BE2C (cell line): ENCODE measurements around the gene FRMD5.
A peak's percentile ranks its signal among the peaks of the same experiment; 100 is the strongest.

Source experiments
- DNase-seq: peaks from one replicate; pipeline ENCODE4 v3.0.0-alpha.2; 2020
- H3K27me3 ChIP-seq: fragments of 250-450 bp; sonication (Bioruptor Pico); 2 replicates; pipeline ENCODE4 v1.5.1; 2020; ENCODE audit warnings: mild to moderate bottlenecking
- H3K36me3 ChIP-seq: fragments of 250-450 bp; sonication (Bioruptor Pico); 2 replicates; pipeline ENCODE4 v1.5.1; 2020; ENCODE audit warnings: mild to moderate bottlenecking
- H3K4me1 ChIP-seq: fragments of 250-450 bp; sonication (Bioruptor Pico); 2 replicates; pipeline ENCODE4 v1.5.1; 2020
- H3K4me3 ChIP-seq: 2 replicates; pipeline ENCODE4 v1.5.1; 2011; ENCODE audit warnings: low read depth, low read length
- H3K9me3 ChIP-seq: fragments of 250-450 bp; sonication (Bioruptor Pico); 2 replicates; pipeline ENCODE4 v1.5.1; 2020
- TF ChIP-seq, protein P1 (sequence below): IDR thresholded peaks from 2 replicates; pipeline ENCODE4 v1.5.1; 2012; ENCODE audit warnings: mild to moderate bottlenecking, low read depth, low read length

The FRMD5 gene

DNA sequence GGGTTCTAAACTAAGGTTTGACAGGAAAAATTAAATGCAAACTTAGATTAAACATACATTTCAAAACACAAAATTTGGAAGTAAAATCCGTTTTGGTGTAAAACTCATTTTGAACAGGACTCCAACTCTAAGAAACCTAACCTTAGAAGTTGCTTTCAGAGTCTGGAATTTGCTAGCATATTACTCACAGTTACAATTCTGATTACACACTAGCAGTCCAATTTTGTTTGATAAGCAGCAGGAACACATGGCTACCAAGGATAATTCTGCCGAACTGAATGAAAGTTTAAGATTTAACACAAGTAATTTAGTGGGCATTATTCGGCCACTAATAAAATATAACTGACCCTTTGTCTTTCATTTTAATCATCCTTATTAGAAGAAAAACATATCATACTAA is 49.6 kb downstream of the FRMD5 start:
- H3K27me3 ChIP-seq = no peaks in the 10 kb centered on the region
- no peak for DNase-seq
- TF ChIP-seq, protein P1, sequence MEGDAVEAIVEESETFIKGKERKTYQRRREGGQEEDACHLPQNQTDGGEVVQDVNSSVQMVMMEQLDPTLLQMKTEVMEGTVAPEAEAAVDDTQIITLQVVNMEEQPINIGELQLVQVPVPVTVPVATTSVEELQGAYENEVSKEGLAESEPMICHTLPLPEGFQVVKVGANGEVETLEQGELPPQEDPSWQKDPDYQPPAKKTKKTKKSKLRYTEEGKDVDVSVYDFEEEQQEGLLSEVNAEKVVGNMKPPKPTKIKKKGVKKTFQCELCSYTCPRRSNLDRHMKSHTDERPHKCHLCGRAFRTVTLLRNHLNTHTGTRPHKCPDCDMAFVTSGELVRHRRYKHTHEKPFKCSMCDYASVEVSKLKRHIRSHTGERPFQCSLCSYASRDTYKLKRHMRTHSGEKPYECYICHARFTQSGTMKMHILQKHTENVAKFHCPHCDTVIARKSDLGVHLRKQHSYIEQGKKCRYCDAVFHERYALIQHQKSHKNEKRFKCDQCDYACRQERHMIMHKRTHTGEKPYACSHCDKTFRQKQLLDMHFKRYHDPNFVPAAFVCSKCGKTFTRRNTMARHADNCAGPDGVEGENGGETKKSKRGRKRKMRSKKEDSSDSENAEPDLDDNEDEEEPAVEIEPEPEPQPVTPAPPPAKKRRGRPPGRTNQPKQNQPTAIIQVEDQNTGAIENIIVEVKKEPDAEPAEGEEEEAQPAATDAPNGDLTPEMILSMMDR = no peak
- H3K36me3 ChIP-seq = no peaks in the 10 kb centered on the region
- H3K4me3 ChIP-seq = no peak overlapping the region
- peaks cover 19% of the 10 kb centered on the region for H3K4me1 ChIP-seq
- H3K9me3 ChIP-seq = no peaks in the 10 kb centered on the region

DNA sequence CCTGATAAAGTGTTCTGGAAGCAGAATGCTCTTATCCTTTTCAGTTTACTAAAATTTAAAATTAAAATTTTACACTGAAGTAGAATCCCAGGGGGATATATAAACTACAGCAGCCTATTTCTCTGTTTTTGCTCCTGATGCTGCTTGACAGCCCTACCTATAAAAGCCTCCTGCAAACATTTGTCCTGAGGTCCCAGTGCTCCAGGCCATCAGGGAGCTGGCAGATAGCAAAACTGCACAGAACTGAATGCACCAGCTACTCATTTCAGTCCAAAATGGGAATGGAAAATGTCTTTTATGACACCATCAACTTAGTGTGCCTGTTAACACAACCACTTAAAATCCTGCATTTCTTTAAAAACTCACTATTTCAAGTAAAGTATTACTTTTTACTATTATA is 50.1 kb downstream of the FRMD5 start:
- TF ChIP-seq, protein P1 = no peak
- H3K36me3 ChIP-seq = no peaks in the 10 kb centered on the region
- DNase-seq = peak; percentile 32
- H3K4me1 ChIP-seq = peaks cover 19% of the 10 kb centered on the region
- no peaks in the 10 kb centered on the region for H3K9me3 ChIP-seq
- no peak overlapping the region for H3K4me3 ChIP-seq
- no peaks in the 10 kb centered on the region for H3K27me3 ChIP-seq

GRCh38 chr15:44144184-44144583 is 50.9 kb downstream of the FRMD5 start:
- TF ChIP-seq, protein P1 = no peak
- Histone ChIP-seq H3K36me3 (no peaks in the 10 kb centered on the region), H3K9me3 (no peaks in the 10 kb centered on the region), H3K4me3 (no peak overlapping the region), H3K27me3 (no peaks in the 10 kb centered on the region), H3K4me1 (peaks cover 19% of the 10 kb centered on the region)
- no peak for DNase-seq

DNA sequence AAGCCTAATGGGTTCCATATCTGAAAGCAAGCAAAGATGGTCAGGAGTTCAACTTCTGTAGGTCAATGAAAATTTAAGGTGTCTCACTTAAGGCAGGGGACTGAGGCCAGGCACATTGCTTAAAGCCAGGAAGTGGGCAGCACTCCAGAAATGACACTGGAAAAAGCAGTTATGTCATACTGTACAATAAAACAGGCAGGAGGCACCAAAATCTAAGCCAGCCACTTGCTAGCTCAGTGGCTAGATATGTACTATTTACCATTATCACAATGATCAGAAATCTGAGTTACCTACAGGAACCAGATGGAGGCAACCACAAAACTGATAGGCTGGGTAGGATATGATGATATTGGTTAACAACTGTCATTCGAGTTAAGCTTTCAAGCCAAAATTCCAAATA is 57.3 kb downstream of the FRMD5 start:
- Histone ChIP-seq H3K4me1 (peaks cover 17% of the 10 kb centered on the region), H3K36me3 (no peaks in the 10 kb centered on the region), H3K27me3 (no peaks in the 10 kb centered on the region), H3K4me3 (no peak overlapping the region), H3K9me3 (no peaks in the 10 kb centered on the region)
- DNase-seq = peak; percentile 64
- TF ChIP-seq, protein P1 = peak; percentile 19; the same call in 1 of the 2 replicates

DNA sequence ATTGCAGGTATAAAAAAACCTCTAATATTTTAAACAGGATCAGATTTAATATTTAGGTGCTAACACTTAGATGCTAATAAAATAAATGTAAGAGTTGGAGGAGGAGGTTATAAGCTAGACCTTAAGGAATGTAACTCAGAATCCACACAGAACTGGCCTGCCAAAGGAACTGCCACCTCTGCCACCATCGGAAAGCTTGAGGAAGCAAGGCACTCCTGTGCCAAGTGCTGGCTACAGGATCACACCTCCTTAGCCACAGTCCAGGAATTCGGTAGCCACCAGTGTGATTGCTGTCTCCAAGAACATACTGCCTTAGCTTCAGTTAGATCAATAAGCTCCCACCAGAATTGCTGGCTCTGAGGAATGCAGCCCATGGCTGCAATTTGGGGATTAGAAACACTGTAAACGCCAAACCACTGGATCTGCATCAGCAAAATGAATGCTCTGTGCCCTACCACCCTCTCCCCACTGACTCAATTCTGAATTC is 58.0 kb downstream of the FRMD5 start:
- Histone ChIP-seq H3K27me3 (no peaks in the 10 kb centered on the region), H3K4me1 (peaks cover 17% of the 10 kb centered on the region), H3K4me3 (no peak overlapping the region), H3K36me3 (no peaks in the 10 kb centered on the region), H3K9me3 (no peaks in the 10 kb centered on the region)
- DNase-seq = no peak
- TF ChIP-seq, protein P1 = no peak

DNA sequence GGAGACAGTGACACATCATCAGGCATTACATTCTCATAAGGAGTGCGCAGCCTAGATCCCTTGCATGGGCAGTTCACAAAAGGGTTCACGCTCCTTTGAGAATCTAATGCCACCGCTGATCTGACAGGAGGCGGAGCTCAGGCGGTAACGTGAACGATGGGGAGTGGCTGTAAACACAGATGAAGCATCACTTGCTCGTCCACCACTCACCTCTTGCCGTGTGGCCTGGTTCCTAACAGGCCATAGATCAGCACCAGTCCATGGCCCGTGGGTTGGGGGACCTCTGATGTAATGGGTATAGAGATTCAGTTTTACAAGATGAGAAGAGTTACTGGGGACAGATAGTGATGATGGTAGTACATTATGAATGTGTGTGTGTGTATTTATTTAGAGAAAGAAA is 63.0 kb downstream of the FRMD5 start:
- Histone ChIP-seq H3K4me1 (peaks cover under 1% of the 10 kb centered on the region; the same call in 1 of the 2 replicates), H3K27me3 (no peaks in the 10 kb centered on the region), H3K4me3 (no peak overlapping the region), H3K9me3 (no peaks in the 10 kb centered on the region), H3K36me3 (no peaks in the 10 kb centered on the region)
- no peak for DNase-seq
- TF ChIP-seq, protein P1 = no peak
